Right lobe of liver (tissue), 6 donors: ENCODE measurements around the gene PGM3. TPM values are rescaled to one million over a fixed set of nuclear protein-coding genes. Genes with fewer than 3 reads are reported as not detected.
A peak's percentile ranks its signal among the peaks of the same experiment; 100 is the strongest.

Source experiments
- ATAC-seq, 4 donors: fragments of 200-7000 bp; cut with Tn5 transposase; one replicate each; pipeline ENCODE4 v1.9.1; 2020; ENCODE audit warnings: mild to moderate bottlenecking in 4 of 4, moderate library complexity in 4 of 4
- DNase-seq, 3 donors: peaks; one replicate each; pipeline ENCODE4 v3.0.0-alpha.2; 2020
- H3K27ac ChIP-seq, 3 donors: fragments of 200-600 bp; one replicate each; pipeline ENCODE4 v1.8.0; 2022
- H3K27me3 ChIP-seq, 2 donors: fragments of 200-600 bp; one replicate each; pipeline ENCODE4 v1.8.0; 2022
- H3K36me3 ChIP-seq, 4 donors: fragments of 200-600 bp; sonication (generic) in 1 of 4; one replicate each; pipeline versions ENCODE4 v1.5.1 to v1.8.0; 2017 to 2022; ENCODE audit warnings: control low read depth in 1 of 4
- H3K4me1 ChIP-seq, 4 donors: fragments of 200-600 bp; sonication (generic) in 1 of 4; one replicate each; pipeline versions ENCODE4 v1.5.1 to v1.8.0; 2017 to 2022; ENCODE audit warnings: control low read depth in 1 of 4
- H3K4me3 ChIP-seq, 3 donors: fragments of 200-600 bp; one replicate each; pipeline ENCODE4 v1.8.0; 2022
- H3K9me3 ChIP-seq, 4 donors: fragments of 200-600 bp; sonication (generic) in 1 of 4; one replicate each; pipeline versions ENCODE4 v1.5.1 to v1.8.0; 2017 to 2022; ENCODE audit warnings: control low read depth in 1 of 4
- CTCF ChIP-seq, 4 donors: fragments of 200-600 bp in 3 of 4; fragments of 450-650 bp in 1 of 4; IDR thresholded peaks; one replicate each; pipeline versions ENCODE4 v1.5.1 to v1.8.0; 2016 to 2022; ENCODE audit warnings: antibody characterized with exemption in 4 of 4, mild to moderate bottlenecking in 2 of 4
- POLR2A ChIP-seq: fragments of 450-650 bp; IDR thresholded peaks from one replicate; pipeline ENCODE4 v1.6.1; 2017; ENCODE audit warnings: antibody characterized with exemption, mild to moderate bottlenecking
- WGBS: methylation state at CpG from one replicate; pipeline ENCODE4 v1.1.6; 2018; ENCODE audit warnings: low coverage, low lambda C conversion rate; ENCODE audit not compliant: insufficient coverage; ENCODE audit errors: missing lambda C conversion rate; 5-methylcytosine and 5-hydroxymethylcytosine counted together
- intact Hi-C, 2 donors: fragments of 100-400 bp; cut with DNase I; formaldehyde crosslinking; loops; one replicate each; pipeline versions ENCODE4 v1.11.2 to v1.14.1; 2022
- long read RNA-seq: library from polyadenylated mRNA; unstranded; transcript quantifications from one replicate; pipeline ENCODE4 v2.0.0, GENCODE V29; 2019
- total RNA-seq, 6 experiments: library from RNA; depleted of rRNA in 2 of 6; stranded (reverse); fragments of >200 nt in 2 of 6; fragmentation: NEBNext Ultra II Directional in 3 of 6; extraction: Animal tissue kit (Norgen Biotek cat#: 25700) in 3 of 6; gene quantifications; one replicate each; pipeline versions ENCODE4 v1.1.0 to v1.2.4, GENCODE V29; 2016 to 2023
- donor health status: DM: no; HTN: yes; CAD: no.
- donor health status: DM: no; HTN: no; CAD: no.
- donor health status: DM: no; HTN: no; CAD: no.
- donor health status: DM: no; HTN: yes; CAD: no.
- donor health status: DM: no; HTN: yes; CAD: no.

PGM3 gene
- total RNA-seq, result 10 to 100 TPM; 23.5 to 52.2 (median 35.0) TPM
- long read RNA-seq, full-length matches to known transcripts, result 5 of 6 reads
- long read RNA-seq, partial matches to known transcripts, result 0 of 6 reads
- long read RNA-seq, other reads (novel, unspliced or antisense), result 1 of 6 reads

GRCh38 chr6:83192871-83193746 lies at the start of gene PGM3, which contains the start of gene RWDD2A:
TSS of gene PGM3 (minus strand) at chr6:83193265. CDS start at chr6:83191012, 2,253 bp downstream.
TSS of gene RWDD2A (plus strand) at chr6:83193357. CDS start at chr6:83194452, 1,095 bp downstream.
- peak within 1 kb of the TSS; percentile 63 to 86 (median 83) for H3K27ac ChIP-seq
- 0% methylated on average over 14 of the region's 88 CpGs for WGBS
- TF ChIP-seq CTCF (IDR thresholded peaks at IDR 0.05) (no peak), POLR2A (peak; percentile 93)
- ATAC-seq (peak; percentile 96 to 99 (median 97)), DNase-seq (peak; percentile 93 to 95 (median 94))
- no peaks in the 10 kb centered on the region for H3K27me3 ChIP-seq
- H3K4me3 ChIP-seq, result peak within 1 kb of the TSS; percentile 79 to 94 (median 84)
- intact Hi-C loops, result no loop called here
- H3K36me3 ChIP-seq, result peaks cover 0 to 8% (median 0%) of the 10 kb centered on the region in 4 donors
- peaks cover 0 to 29% (median 0%) of the 10 kb centered on the region in 4 donors for H3K4me1 ChIP-seq
- H3K9me3 ChIP-seq, result no peaks in the 10 kb centered on the region

- Histone ChIP-seq H3K36me3 (no peaks in the 10 kb centered on the region), H3K4me3 (no peak overlapping the region), H3K9me3 (no peaks in the 10 kb centered on the region), H3K4me1 (no peaks in the 10 kb centered on the region), H3K27ac (no peak overlapping the region), H3K27me3 (no peaks in the 10 kb centered on the region)
- intact Hi-C loops, result no loop called here
- 91% methylated on average over 1 of the region's 1 CpG for WGBS
- no peak for DNase-seq
- TF ChIP-seq POLR2A (no peak), CTCF (IDR thresholded peaks at IDR 0.05) (no peak)
- no peak for ATAC-seq
These were observed 38.1 kb upstream of the PGM3 start for GRCh38 chr6:83231146-83231545.

GRCh38 chr6:83226517-83226916 lies 33.5 kb upstream of the PGM3 start:
- no peaks in the 10 kb centered on the region for H3K36me3 ChIP-seq
- no peak overlapping the region for H3K4me3 ChIP-seq
- intact Hi-C loops, result loop anchor here in 1 of 2 donors (10.0 kb wide), 1 partner anchor 288 kb away; the partner anchor contains the start of gene PRSS35
- ATAC-seq (peak in 1 of 4 donors; percentile 46), DNase-seq (no peak)
- 22% methylated on average over 1 of the region's 1 CpG for WGBS
- no peaks in the 10 kb centered on the region for H3K9me3 ChIP-seq
- H3K27me3 ChIP-seq, result no peaks in the 10 kb centered on the region
- no peak overlapping the region for H3K27ac ChIP-seq
- TF ChIP-seq POLR2A (no peak), CTCF (IDR thresholded peaks at IDR 0.05) (no peak)
- no peaks in the 10 kb centered on the region for H3K4me1 ChIP-seq

- H3K27ac ChIP-seq, result no peak overlapping the region
- no peaks in the 10 kb centered on the region for H3K27me3 ChIP-seq
- TF ChIP-seq POLR2A (no peak), CTCF (IDR thresholded peaks at IDR 0.05) (peak; percentile 48 to 65 (median 55))
- no peaks in the 10 kb centered on the region for H3K9me3 ChIP-seq
- WGBS, result 54% methylated on average over 3 of the region's 3 CpGs
- H3K36me3 ChIP-seq, result no peaks in the 10 kb centered on the region
- ATAC-seq, result peak in 3 of 4 donors; percentile 46 to 52 (median 49)
- no peak overlapping the region for H3K4me3 ChIP-seq
- no peak for DNase-seq
- intact Hi-C loops, result loop anchor here in 1 of 2 donors (10.0 kb wide), 1 partner anchor 293 kb away; the partner anchor contains the start of gene PRSS35
- H3K4me1 ChIP-seq, result no peaks in the 10 kb centered on the region
These were observed 28.9 kb upstream of the PGM3 start for GRCh38 chr6:83221889-83222479.
